Suppressor macrophage treated with lipopolysaccharide for 4 hours (primary cell): Measurements from ENCODE around the gene CGAS.
"Not testable (repeated sequence)": the region's sequence is repeated elsewhere in the genome, so short reads cannot be mapped to it uniquely, and the experiment has no call there.

Source experiments
- DNase-seq: peaks from one replicate; pipeline ENCODE4 v3.0.0-alpha.2; 2020

The CGAS gene

GRCh38 chr6:73394577-73395354 lies 57.3 kb downstream of the CGAS start, which contains the start of gene DDX43:
Gene DDX43, plus strand, starts transcription at chr6:73394828. Its CDS starts 78 bp downstream, at chr6:73394906.
- peak; percentile 36 for DNase-seq

DNA sequence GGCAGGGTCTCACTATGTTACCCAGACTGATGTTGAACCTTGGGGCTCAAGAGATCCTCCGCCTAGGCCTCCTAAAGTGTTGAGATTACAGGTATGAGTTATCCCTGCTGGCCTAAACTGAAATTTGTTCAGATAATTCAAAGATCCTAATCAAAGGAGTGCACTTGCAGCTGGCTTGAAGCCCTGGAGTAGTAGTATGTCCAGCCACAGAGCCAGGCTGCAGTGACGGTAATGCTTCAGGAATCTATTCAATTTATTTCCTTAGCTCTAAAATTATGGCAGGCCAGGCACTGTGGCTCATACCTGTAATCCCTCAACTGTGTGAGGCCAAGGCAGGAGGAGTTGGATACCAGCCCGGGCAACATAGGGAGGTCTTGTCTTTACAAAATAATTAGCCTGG lies 58.8 kb downstream of the CGAS start:
- DNase-seq: no peak

DNA sequence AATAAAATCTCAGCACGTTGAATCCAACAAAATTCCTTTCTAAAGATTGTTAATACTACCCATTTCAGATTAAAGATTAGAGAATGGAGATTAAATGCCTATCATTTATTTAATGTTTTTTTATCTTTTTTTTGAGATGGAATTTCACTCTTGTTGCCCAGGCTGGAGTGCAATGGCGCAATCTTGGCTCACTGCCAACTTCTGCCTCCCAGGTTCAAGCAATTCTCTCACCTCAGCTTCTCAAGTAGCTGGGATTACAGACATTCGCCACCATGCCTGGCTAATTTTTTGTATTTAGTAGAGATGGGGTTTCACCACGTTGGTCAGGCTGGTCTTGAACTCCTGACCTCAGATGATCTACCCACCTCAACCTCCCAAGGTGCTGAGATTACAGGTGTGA lies 59.9 kb downstream of the CGAS start:
- DNase-seq: not testable (repeated sequence)

- DNase-seq: no peak
Measured at GRCh38 chr6:73391675-73392074, 60.4 kb downstream of the CGAS start.

- DNase-seq: no peak
Measured at GRCh38 chr6:73389854-73390253, 62.2 kb downstream of the CGAS start.

GRCh38 chr6:73388800-73389512 lies 63.1 kb downstream of the CGAS start:
- DNase-seq: peak; percentile 48

DNA sequence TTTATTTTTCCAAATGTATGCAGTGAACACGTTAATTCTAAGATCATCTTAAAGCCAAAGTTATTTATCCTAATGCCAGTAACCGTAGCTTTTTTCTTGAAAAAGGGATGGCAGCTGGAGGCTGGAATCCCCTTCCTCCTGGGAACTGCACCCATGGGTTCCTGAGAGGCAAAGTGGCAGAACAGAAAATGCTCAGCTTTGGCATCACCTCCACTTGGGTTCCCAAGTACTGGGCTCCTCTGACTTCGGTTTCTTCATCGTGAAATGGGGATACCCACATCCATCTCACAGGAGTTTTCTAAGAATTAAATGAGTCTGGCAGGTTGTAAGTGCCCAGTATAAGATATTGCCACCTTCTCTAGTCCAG lies 63.7 kb downstream of the CGAS start:
- no peak for DNase-seq

- DNase-seq: no peak
Measured at GRCh38 chr6:73382462-73383113, 69.5 kb downstream of the CGAS start.

- not testable (repeated sequence) for DNase-seq
Measured at GRCh38 chr6:73381531-73381930, 70.6 kb downstream of the CGAS start.

DNA sequence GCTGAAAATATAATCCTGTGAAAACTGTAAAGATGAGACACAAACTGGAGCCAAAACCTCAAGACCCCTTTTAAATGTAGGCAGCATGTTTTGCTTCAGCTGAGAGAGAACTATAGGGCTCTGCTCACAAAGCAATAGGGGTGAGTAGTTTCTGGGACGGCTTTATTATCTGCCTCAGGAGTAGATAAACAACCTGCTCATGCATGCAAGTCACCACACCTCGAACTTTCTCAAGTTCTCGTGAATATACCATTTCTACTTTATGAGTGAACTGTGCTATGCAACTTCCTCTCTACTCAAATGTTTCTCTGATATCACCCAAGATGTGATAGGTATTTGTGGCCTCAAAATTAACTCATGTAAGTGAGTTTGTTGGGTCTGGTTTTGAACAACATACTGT lies 74.9 kb downstream of the CGAS start:
- no peak for DNase-seq

- DNase-seq: no peak
Measured at GRCh38 chr6:73375216-73375615, 76.9 kb downstream of the CGAS start.
